Measurements from ENCODE around the gene RAP2A. TPM values are rescaled to one million over a fixed set of nuclear protein-coding genes. Genes with fewer than 3 reads are reported as not detected.

Gene RAP2A
- total and polyA plus RNA-seq, 10 of the 15 experiments (the other 5 are each of a cell fraction or from before 2014, with no cell fraction given), result 3.5 to 35.1 (median 14.9) TPM

DNA sequence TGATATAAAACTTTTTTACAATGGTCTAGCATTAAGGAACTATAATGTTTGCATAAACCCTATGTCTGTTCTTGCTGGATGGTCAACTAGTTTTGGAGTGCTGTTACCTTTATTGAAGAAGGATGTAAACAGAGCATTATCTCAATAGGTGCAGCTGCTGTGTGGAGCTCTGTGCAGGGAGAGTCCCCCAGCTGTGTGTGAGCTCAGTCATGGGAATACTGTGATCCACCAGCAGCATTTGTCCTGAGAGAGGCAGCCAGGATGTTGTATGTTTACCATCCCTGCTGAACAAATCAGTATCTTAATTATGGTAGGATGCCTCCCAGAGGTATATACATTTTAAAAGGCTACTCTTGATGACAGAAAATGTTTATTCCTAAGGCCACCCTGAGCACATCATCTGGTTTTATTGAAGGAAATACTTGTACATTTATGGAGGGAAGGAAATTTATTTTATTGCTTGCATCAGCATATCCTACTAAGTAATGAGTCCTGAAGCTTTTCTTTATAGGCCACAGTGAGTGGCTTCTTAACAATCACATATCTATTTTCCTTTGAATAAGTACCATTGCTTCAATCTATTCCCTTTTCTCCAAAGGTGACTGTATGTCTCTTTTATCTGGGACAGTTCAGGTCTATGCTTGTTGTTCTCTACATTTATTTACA, 11.7 kb downstream of the RAP2A start:
- Histone ChIP-seq H3K27me3 (replicated peaks in 1 of 2; ENCODE audit: control insufficient read depth in 2 of 2, insufficient read depth in 2 of 2, low read length in 1 of 2) (no peaks in the 10 kb centered on the region), H3K9me3 (replicated peaks; ENCODE audit: control insufficient read depth, insufficient read depth, low read length) (no peaks in the 10 kb centered on the region), H3K4me1 (ENCODE audit: control insufficient read depth, insufficient read depth, low read length) (no peaks in the 10 kb centered on the region), H3K27ac (ENCODE audit: control insufficient read depth, insufficient read depth) (no peak overlapping the region), H3K4me3 (no peak overlapping the region), H2AFZ (ENCODE audit: control insufficient read depth, low read depth, low read length) (no peak overlapping the region), H3K36me3 (ENCODE audit: control insufficient read depth in 2 of 2, insufficient read depth in 2 of 2, low read length in 1 of 2) (no peaks in the 10 kb centered on the region; a peak in 1 of 4 replicates), H4K20me1 (ENCODE audit: control insufficient read depth, insufficient read depth) (no peaks in the 10 kb centered on the region), H3K9ac (ENCODE audit: control insufficient read depth, insufficient read depth, low read length) (no peak overlapping the region), H3K79me2 (ENCODE audit: control insufficient read depth, insufficient read depth, low read length) (peaks cover 16% of the 10 kb centered on the region), H3K4me2 (ENCODE audit: control insufficient read depth, insufficient read depth) (no peak overlapping the region)
- FAIRE-seq (no peak), DNase-seq (ENCODE audit: low read depth, low spot score) (no peak), ATAC-seq (no peak)
- TF ChIP-seq IRF5 (IDR thresholded peaks at IDR 0.05; ENCODE audit: borderline replicate concordance), result no peak
- no peak for TF ChIP-seq NBN (IDR thresholded peaks at IDR 0.05)
- in situ Hi-C loops (cut with MboI) (loop anchor here (25.0 kb wide), 2 partner anchors 1117 to 1758 kb away; partner anchors contain the start of gene DNAJC3), intact Hi-C loops (cut with micrococcal nuclease; ENCODE audit: unreplicated experiment) (no loop called here)
- BruUV-seq (replicated peaks), result no TSS peak
- ChIA-PET RAD21 (ENCODE audit: unreplicated experiment) (interaction anchor here (0.6 to 2.3 kb wide), 4 partner anchors 10 to 14 kb away, joined by 3 to 11 read pairs (median 4); no protein-coding TSS in a partner anchor), POLR2A (interaction anchor here (0.8 kb wide), 1 partner anchor 9 kb away, joined by 3 read pairs; no protein-coding TSS in a partner anchor), CTCF (interaction anchor here (0.7 kb wide), 1 partner anchor 12 kb away, joined by 3 read pairs; no protein-coding TSS in a partner anchor), SMC1A (ENCODE audit: uncharacterized antibody, unreplicated experiment) (interaction anchor here (1.1 to 1.9 kb wide), 4 partner anchors 9 to 13 kb away, joined by 3 to 24 read pairs (median 6); no protein-coding TSS in a partner anchor)

DNA sequence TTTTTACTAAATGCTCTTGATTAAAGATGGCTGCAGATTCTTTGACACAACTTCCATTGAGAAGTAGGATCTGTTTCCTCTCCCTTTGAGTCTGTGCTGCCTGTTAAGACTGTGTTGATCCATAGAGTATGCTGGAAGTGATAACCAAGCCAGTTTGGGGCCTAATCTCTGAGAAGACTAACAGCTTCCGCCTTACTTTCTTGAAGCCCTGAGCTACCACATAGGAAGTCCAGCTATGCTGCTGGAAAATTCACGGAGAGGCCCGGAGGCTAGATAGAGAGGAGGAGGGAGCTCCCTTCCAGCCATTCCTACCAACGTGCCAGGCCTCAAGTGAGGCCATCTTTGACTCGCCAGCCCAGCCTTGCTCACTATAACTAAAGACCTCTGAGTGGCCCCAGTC, 12.5 kb downstream of the RAP2A start:
- 98% methylated on average over 5 of the region's 5 CpGs for WGBS (ENCODE audit: insufficient coverage, insufficient replicate concordance, low lambda C conversion rate, missing lambda C conversion rate)
- intact Hi-C loops (cut with micrococcal nuclease; ENCODE audit: unreplicated experiment), result no loop called here
- TF ChIP-seq TBL1XR1 (IDR thresholded peaks at IDR 0.05; ENCODE audit: low read depth, low read length) (no peak), WRNIP1 (IDR thresholded peaks at IDR 0.05; ENCODE audit: borderline replicate concordance, low read depth, low read length) (no peak), RAD21 (IDR thresholded peaks at IDR 0.05; ENCODE audit: insufficient read depth, low read depth, low read length) (no peak), CEBPB (IDR thresholded peaks at IDR 0.05; ENCODE audit: borderline replicate concordance in 1 of 2, low read depth in 2 of 2, low read length in 2 of 2) (no peak), PRDM15 (CRISPR knock-in tag; IDR thresholded peaks at IDR 0.05) (no peak), ZNF217 (IDR thresholded peaks at IDR 0.05) (no peak), RBBP5 (conservative IDR thresholded peaks at IDR 0.05) (no peak)

More for the DNA sequence above, 12.5 kb downstream of the RAP2A start:
- Histone ChIP-seq H3K4me1 (ENCODE audit: control insufficient read depth, insufficient read depth, low read length) (no peaks in the 10 kb centered on the region), H3K36me3 (ENCODE audit: control insufficient read depth in 2 of 2, insufficient read depth in 2 of 2, low read length in 1 of 2) (no peaks in the 10 kb centered on the region; a peak in 1 of 4 replicates), H3K4me3 (no peak overlapping the region), H4K20me1 (ENCODE audit: control insufficient read depth, insufficient read depth) (no peaks in the 10 kb centered on the region), H3K9me3 (replicated peaks; ENCODE audit: control insufficient read depth, insufficient read depth, low read length) (no peaks in the 10 kb centered on the region), H3K4me2 (ENCODE audit: control insufficient read depth, insufficient read depth) (no peak overlapping the region), H3K79me2 (ENCODE audit: control insufficient read depth, insufficient read depth, low read length) (peaks cover 13% of the 10 kb centered on the region), H3K27ac (ENCODE audit: control insufficient read depth, insufficient read depth) (no peak overlapping the region), H3K9ac (ENCODE audit: control insufficient read depth, insufficient read depth, low read length) (no peak overlapping the region), H2AFZ (ENCODE audit: control insufficient read depth, low read depth, low read length) (no peak overlapping the region), H3K27me3 (replicated peaks in 1 of 2; ENCODE audit: control insufficient read depth in 2 of 2, insufficient read depth in 2 of 2, low read length in 1 of 2) (no peaks in the 10 kb centered on the region)
- no peak for ATAC-seq
- in situ Hi-C loops (cut with MboI), result loop anchor here (25.0 kb wide), 2 partner anchors 1116 to 1759 kb away; partner anchors contain the start of gene DNAJC3
- no peak for FAIRE-seq
- POLR2A ChIA-PET, result interaction anchor here (0.6 to 0.8 kb wide), 2 partner anchors 10 to 12 kb away, joined by 3 read pairs; no protein-coding TSS in a partner anchor
- SMC1A ChIA-PET (ENCODE audit: uncharacterized antibody, unreplicated experiment), result interaction anchor here (1.1 to 1.9 kb wide), 4 partner anchors 9 to 14 kb away, joined by 3 to 24 read pairs (median 6); no protein-coding TSS in a partner anchor
- RAD21 ChIA-PET (ENCODE audit: unreplicated experiment), result interaction anchor here (0.6 to 2.3 kb wide), 4 partner anchors 10 to 13 kb away, joined by 3 to 11 read pairs (median 4); no protein-coding TSS in a partner anchor
- no TSS peak for BruUV-seq (replicated peaks)
- no peak for DNase-seq (ENCODE audit: low read depth, low spot score)
- CTCF ChIA-PET, result interaction anchor here (0.7 kb wide), 1 partner anchor 13 kb away, joined by 3 read pairs; the partner anchor contains the start of gene RAP2A
